ENCODE results near the gene CYP21A2.
"Not testable (repeated sequence)": the region's sequence is repeated elsewhere in the genome, so short reads cannot be mapped to it uniquely, and the experiment has no call there.

DNA sequence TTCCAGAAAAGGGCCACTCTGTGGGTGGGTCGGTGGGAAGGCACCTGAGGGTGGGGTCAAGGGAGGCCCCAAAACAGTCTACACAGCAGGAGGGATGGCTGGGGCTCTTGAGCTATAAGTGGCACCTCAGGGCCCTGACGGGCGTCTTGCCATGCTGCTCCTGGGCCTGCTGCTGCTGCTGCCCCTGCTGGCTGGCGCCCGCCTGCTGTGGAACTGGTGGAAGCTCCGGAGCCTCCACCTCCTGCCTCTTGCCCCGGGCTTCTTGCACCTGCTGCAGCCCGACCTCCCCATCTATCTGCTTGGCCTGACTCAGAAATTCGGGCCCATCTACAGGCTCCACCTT lies 32.7 kb upstream of the CYP21A2 start:
- TF ChIP-seq CTCF (IDR thresholded peaks at IDR 0.05); EZH2 (IDR thresholded peaks at IDR 0.05; ENCODE audit: borderline replicate concordance, insufficient read depth, low read depth, low read length, poor library complexity, severe bottlenecking): not testable (repeated sequence)

Measured in B cell (primary cell).